C4-2B (cell line): Measurements from ENCODE around the gene DBP.

Experiments used
- ZFX ChIP-seq: fragments of 450-650 bp; IDR thresholded peaks from 2 replicates; pipeline ENCODE4 v1.6.1; 2017
- TF ChIP-seq, protein P1 (sequence below): fragments of 450-650 bp; conservative IDR thresholded peaks from 2 replicates; pipeline ENCODE4 v1.5.1; 2017; ENCODE audit warnings: mild to moderate bottlenecking

DNA sequence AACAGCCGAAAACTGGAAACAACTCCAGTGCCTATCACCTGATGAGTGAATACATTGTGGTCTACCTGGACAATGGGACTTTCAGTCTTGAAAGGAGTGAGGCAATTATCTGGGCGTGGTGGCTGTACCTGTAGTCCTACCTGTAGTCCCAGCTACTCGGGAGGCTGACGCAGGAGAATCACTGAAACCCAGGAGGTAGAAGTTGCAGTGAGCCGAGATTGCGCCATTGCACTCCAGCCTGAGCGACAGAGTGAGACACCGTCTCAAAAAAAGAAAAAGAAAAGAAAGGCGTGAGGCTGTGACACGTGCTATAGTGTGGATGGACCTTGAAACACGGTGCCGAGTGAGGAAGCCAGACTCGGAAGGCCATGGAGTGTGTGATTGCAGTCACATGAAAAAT, 39.7 kb upstream of the DBP start:
- TF ChIP-seq, protein P1, sequence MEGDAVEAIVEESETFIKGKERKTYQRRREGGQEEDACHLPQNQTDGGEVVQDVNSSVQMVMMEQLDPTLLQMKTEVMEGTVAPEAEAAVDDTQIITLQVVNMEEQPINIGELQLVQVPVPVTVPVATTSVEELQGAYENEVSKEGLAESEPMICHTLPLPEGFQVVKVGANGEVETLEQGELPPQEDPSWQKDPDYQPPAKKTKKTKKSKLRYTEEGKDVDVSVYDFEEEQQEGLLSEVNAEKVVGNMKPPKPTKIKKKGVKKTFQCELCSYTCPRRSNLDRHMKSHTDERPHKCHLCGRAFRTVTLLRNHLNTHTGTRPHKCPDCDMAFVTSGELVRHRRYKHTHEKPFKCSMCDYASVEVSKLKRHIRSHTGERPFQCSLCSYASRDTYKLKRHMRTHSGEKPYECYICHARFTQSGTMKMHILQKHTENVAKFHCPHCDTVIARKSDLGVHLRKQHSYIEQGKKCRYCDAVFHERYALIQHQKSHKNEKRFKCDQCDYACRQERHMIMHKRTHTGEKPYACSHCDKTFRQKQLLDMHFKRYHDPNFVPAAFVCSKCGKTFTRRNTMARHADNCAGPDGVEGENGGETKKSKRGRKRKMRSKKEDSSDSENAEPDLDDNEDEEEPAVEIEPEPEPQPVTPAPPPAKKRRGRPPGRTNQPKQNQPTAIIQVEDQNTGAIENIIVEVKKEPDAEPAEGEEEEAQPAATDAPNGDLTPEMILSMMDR: no peak
- TF ChIP-seq ZFX: no peak
